ENCODE measurements around the gene OGFRL1. TPM values are rescaled to one million over a fixed set of nuclear protein-coding genes. Genes with fewer than 3 reads are reported as not detected.

OGFRL1 gene
- total RNA-seq, 1 experiment from 2014 or later, result 5.4 TPM

DNA sequence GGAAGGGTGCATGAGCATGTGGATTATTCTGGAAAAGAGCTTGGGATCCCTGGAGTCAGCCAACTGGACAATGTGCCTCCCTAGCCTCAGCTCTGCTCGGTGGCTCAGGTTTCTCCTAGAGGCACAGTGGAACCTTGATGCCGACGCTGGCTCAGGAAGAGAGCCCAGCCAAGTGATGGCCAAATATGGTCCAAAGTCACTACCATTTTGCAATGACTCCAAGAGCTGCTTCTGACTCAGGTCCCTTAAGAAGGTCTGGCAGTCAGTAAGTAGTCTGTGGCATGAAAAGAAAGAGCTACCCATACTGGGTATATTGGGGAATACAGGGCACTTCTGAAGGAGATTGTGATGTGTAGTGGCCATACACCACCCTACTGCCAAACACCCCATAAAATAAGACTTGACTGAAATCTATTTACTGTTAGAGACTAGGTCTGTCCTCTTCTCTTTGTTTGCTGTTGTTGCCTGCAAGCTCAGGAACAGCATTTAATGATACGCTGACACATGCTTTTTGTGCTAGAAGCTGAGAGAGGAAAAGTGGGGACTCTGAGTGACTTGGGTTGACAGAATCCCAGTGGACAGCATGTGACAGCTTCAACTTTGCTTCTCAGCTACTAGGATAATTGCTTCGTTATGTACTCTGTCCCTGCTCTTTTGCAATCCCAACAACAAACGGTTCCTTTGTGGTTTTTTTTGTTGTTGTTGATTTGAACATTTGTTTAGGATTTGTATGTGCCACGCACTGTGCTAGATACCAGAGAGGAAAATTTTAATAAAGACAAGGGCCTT, 30.3 kb upstream of the OGFRL1 start (continued):
- TF ChIP-seq, protein P1, sequence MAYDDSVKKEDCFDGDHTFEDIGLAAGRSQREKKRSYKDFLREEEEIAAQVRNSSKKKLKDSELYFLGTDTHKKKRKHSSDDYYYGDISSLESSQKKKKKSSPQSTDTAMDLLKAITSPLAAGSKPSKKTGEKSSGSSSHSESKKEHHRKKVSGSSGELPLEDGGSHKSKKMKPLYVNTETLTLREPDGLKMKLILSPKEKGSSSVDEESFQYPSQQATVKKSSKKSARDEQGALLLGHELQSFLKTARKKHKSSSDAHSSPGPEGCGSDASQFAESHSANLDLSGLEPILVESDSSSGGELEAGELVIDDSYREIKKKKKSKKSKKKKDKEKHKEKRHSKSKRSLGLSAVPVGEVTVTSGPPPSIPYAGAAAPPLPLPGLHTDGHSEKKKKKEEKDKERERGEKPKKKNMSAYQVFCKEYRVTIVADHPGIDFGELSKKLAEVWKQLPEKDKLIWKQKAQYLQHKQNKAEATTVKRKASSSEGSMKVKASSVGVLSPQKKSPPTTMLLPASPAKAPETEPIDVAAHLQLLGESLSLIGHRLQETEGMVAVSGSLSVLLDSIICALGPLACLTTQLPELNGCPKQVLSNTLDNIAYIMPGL (CRISPR knock-in tag; IDR thresholded peaks at IDR 0.05), result no peak
- TF ChIP-seq TCF7 (CRISPR knock-in tag; IDR thresholded peaks at IDR 0.05; ENCODE audit: low read depth), result no peak
- TF ChIP-seq, protein P2, sequence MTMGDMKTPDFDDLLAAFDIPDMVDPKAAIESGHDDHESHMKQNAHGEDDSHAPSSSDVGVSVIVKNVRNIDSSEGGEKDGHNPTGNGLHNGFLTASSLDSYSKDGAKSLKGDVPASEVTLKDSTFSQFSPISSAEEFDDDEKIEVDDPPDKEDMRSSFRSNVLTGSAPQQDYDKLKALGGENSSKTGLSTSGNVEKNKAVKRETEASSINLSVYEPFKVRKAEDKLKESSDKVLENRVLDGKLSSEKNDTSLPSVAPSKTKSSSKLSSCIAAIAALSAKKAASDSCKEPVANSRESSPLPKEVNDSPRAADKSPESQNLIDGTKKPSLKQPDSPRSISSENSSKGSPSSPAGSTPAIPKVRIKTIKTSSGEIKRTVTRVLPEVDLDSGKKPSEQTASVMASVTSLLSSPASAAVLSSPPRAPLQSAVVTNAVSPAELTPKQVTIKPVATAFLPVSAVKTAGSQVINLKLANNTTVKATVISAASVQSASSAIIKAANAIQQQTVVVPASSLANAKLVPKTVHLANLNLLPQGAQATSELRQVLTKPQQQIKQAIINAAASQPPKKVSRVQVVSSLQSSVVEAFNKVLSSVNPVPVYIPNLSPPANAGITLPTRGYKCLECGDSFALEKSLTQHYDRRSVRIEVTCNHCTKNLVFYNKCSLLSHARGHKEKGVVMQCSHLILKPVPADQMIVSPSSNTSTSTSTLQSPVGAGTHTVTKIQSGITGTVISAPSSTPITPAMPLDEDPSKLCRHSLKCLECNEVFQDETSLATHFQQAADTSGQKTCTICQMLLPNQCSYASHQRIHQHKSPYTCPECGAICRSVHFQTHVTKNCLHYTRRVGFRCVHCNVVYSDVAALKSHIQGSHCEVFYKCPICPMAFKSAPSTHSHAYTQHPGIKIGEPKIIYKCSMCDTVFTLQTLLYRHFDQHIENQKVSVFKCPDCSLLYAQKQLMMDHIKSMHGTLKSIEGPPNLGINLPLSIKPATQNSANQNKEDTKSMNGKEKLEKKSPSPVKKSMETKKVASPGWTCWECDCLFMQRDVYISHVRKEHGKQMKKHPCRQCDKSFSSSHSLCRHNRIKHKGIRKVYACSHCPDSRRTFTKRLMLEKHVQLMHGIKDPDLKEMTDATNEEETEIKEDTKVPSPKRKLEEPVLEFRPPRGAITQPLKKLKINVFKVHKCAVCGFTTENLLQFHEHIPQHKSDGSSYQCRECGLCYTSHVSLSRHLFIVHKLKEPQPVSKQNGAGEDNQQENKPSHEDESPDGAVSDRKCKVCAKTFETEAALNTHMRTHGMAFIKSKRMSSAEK (CRISPR knock-in tag; IDR thresholded peaks at IDR 0.05; ENCODE audit: borderline replicate concordance), result no peak

DNA sequence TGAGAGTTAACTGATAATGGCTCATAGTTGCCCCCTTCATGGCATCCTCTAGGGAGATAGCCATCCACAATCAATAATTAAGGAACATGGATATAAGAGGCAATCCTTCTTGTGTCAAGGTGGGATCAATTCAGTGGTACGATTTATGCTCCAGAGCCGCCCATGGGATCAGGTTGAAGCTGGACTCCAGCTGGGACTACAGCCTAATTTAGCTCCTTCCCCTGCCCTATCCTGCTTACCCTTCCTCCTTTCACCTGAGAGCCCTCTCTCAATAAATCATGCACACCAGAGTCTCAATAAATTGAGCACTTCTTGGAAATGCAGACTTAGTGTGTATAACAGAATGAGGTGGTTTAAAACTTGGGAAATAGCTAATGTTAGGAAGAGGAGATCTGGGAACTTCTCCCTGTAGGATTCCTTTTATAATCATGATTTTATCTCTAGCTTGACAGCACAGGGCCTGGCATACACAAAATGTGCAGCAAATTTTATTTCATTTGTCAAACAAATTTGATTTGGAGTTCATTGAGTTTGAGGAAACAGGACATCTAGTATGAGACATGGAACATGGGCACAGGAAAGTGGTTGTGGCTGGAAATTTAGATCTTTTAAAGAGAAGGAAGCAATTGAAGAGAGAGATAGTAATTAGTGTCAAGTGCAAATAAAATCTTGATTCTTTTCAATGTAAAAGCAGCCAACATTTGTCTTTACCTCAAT, 28.6 kb upstream of the OGFRL1 start:
- no peak overlapping the region for H3K4me3 Mint-ChIP-seq
- H3K27ac Mint-ChIP-seq, result no peak overlapping the region
- ChIA-PET CTCF (no interaction called here), POLR2A (no interaction called here)
- peaks cover 10% of the 10 kb centered on the region for H3K27me3 Mint-ChIP-seq (ENCODE audit: low read depth)
- ATAC-seq (no peak), DNase-seq (ENCODE audit: low spot score) (no peak)
- TF ChIP-seq PRRX2 (CRISPR knock-in tag; IDR thresholded peaks at IDR 0.05) (no peak), ZNF219 (CRISPR knock-in tag; IDR thresholded peaks at IDR 0.05; ENCODE audit: borderline replicate concordance) (no peak), ZNF232 (CRISPR knock-in tag; IDR thresholded peaks at IDR 0.05) (no peak), FOXJ3 (CRISPR knock-in tag; IDR thresholded peaks at IDR 0.05; ENCODE audit: borderline replicate concordance) (no peak), KAT7 (CRISPR knock-in tag; IDR thresholded peaks at IDR 0.05; ENCODE audit: borderline replicate concordance) (no peak)
- TF ChIP-seq, protein P3, sequence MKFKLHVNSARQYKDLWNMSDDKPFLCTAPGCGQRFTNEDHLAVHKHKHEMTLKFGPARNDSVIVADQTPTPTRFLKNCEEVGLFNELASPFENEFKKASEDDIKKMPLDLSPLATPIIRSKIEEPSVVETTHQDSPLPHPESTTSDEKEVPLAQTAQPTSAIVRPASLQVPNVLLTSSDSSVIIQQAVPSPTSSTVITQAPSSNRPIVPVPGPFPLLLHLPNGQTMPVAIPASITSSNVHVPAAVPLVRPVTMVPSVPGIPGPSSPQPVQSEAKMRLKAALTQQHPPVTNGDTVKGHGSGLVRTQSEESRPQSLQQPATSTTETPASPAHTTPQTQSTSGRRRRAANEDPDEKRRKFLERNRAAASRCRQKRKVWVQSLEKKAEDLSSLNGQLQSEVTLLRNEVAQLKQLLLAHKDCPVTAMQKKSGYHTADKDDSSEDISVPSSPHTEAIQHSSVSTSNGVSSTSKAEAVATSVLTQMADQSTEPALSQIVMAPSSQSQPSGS (CRISPR knock-in tag; IDR thresholded peaks at IDR 0.05; ENCODE audit: borderline replicate concordance, low read depth), result no peak
- TF ChIP-seq, protein P4, sequence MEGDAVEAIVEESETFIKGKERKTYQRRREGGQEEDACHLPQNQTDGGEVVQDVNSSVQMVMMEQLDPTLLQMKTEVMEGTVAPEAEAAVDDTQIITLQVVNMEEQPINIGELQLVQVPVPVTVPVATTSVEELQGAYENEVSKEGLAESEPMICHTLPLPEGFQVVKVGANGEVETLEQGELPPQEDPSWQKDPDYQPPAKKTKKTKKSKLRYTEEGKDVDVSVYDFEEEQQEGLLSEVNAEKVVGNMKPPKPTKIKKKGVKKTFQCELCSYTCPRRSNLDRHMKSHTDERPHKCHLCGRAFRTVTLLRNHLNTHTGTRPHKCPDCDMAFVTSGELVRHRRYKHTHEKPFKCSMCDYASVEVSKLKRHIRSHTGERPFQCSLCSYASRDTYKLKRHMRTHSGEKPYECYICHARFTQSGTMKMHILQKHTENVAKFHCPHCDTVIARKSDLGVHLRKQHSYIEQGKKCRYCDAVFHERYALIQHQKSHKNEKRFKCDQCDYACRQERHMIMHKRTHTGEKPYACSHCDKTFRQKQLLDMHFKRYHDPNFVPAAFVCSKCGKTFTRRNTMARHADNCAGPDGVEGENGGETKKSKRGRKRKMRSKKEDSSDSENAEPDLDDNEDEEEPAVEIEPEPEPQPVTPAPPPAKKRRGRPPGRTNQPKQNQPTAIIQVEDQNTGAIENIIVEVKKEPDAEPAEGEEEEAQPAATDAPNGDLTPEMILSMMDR (IDR thresholded peaks at IDR 0.05), result no peak
- TF ChIP-seq, protein P5, sequence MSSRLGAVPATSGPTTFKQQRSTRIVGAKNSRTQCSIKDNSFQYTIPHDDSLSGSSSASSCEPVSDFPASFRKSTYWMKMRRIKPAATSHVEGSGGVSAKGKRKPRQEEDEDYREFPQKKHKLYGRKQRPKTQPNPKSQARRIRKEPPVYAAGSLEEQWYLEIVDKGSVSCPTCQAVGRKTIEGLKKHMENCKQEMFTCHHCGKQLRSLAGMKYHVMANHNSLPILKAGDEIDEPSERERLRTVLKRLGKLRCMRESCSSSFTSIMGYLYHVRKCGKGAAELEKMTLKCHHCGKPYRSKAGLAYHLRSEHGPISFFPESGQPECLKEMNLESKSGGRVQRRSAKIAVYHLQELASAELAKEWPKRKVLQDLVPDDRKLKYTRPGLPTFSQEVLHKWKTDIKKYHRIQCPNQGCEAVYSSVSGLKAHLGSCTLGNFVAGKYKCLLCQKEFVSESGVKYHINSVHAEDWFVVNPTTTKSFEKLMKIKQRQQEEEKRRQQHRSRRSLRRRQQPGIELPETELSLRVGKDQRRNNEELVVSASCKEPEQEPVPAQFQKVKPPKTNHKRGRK (CRISPR knock-in tag; IDR thresholded peaks at IDR 0.05; ENCODE audit: borderline replicate concordance), result no peak
- peaks cover 9% of the 10 kb centered on the region for H3K9me3 Mint-ChIP-seq
- peaks cover 7% of the 10 kb centered on the region for H3K36me3 Mint-ChIP-seq
- H3K4me1 Mint-ChIP-seq, result peaks cover 27% of the 10 kb centered on the region

All from WTC11 (cell line).